Medulla oblongata (tissue), 1 donor: ENCODE results near the gene ANKRD33B.

ENCODE experiments used
- DNase-seq: peaks from one replicate; pipeline ENCODE4 v3.0.0-alpha.2; 2015; ENCODE audit errors: extremely low spot score

Gene ANKRD33B

DNA sequence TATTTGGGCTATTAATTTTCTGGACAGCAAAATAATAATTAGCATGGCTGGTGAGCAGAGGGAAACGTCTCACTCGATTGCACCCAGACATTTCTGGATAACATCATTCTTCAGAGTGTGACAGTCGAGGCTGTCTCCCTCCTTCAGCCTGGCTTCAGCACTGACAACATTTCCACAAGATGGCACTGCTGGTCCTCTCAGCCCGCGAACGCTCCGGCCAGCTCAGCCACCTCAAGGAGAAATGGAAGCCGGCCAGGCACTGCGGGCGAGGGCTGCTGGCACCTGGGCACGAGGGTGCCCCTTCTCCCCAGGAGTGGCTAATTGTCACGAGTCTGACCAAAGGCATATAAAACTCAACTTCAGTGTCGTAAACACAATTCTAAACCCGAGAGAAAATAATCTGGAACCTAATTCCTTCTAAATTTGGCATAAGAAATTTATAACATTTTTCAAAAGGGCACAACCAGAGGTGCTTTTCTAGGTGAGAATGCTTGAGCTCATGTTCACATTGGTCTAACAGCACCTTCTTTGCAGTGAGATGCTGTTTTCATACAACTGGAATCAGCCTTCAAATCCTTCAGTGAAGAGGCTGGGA lies 131.3 kb downstream of the ANKRD33B start:
- peak; percentile 84 for DNase-seq

DNA sequence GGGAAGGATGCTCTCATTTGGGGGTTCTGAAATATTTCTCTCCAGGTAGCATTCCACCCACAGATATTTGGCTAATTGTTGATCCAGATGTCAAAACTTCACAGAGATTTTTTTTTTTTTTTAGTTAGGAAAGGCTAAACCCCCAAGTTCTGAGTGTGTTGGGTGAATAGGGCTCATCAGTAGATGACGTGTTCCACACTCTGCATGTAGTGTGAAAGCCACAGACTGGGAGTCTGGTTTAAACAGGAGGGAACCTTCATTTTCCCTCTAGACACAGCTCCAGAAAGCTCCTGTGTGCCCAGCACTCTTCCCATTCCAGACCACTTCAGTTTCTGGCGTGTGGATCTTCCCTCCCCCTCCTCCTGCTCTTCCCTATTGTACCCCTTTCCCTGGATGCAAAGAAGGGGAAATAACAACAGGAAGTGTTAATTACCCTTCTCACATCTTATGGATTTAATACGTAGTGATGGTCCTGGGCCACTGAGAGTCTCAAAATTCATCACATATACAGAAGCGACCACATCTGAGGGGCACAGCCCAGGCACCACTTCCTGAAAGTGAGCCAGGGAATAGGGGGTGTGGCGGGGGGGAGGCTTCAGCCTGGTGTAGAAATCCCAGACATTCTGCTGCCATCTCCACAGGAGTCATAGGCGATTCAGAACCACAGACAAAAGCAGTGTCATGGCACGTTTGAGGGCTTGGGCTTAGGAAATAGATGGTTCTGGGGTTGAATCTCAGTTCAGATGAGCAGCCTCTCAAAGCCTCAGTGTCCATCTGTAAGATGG lies 132.1 kb downstream of the ANKRD33B start:
- DNase-seq = no peak

DNA sequence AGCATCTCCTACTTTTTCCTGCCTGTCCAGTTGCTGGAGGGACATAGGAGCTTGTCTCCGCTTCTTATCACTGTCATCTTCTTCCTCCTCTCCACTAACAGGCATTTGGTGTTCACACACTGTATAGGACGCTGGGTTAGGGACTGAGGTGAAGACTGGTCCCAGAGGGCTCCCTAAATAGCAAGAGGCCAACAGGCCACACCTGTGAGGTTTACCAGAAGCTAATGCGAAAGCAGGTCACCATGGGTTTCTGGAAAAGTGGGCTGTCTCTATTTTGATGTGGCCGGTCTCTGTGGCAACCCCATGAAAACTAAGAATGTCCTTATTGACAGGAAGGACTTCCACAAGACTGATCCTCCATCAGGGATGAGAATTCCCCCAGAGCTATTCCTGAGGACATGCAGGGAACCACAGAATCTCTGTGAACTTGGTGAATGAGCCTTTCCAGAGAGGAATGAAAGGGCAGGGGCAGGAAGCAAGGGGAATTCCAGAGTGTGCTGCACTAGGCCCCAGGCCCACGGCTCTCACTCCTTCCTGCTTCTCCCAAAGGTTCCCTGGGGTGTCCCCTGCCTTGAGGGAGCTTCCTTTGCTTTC lies 135.5 kb downstream of the ANKRD33B start:
- DNase-seq = no peak

DNA sequence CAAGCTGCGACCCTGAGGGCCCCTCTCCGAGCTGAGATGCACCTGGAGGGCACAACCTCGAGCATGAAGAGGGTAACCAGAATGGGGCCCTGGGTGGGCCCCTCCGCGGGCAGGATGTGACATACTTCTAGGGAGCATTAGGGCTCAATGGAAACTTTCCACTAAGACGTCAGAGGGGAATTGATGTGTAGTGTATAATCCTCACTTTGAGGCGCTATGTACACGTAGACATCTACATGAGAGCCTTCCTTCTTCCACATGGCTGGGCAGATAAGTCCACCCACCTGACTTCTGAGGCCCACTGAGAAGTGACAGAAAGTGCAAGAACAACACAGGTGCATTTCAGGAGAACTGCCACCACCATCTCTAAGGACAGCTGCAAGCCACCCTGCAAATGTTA lies 136.1 kb downstream of the ANKRD33B start:
- DNase-seq = no peak

DNA sequence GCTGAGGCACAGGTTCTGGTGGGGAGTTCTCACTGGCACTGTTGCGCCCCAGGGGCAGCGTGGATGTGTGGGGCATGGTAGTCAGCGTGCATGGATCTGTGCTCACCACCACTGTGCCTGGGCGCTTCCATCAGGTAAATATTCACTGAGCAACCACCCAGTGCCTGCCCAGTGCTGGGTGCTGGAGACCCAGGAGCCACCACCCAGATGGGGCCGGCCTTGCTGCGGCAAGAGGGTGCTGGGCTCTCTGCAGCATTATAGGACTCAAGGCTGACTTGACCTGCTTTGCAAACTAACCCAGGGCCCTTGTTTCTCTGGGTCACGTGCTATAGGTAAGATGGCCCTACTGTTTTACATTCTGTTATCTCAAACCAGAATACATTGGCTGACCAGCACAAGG lies 136.6 kb downstream of the ANKRD33B start:
- DNase-seq = no peak

DNA sequence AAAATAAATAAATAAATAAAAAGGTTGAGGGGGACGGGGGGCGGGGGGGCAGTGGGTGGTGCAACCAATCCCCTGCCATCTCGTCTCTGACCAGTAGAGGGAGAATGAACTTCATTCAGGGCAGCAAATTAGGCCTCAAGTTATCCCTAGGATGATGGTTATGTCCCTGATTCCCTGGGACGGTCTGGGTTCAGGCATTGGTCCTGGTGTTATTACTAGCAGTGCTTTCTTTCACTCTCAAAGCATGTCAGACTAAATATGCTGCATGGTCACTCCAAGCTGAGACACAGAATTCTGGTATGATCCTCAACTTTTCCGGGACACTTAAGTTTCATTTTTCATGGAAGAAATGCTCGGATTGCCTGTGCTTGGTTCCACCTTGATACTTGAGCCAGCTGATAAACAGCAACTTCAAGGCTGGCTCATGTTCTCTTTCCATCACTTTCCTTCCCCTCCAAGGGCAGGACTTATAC lies 137.7 kb downstream of the ANKRD33B start:
- peak; percentile 67 for DNase-seq

DNA sequence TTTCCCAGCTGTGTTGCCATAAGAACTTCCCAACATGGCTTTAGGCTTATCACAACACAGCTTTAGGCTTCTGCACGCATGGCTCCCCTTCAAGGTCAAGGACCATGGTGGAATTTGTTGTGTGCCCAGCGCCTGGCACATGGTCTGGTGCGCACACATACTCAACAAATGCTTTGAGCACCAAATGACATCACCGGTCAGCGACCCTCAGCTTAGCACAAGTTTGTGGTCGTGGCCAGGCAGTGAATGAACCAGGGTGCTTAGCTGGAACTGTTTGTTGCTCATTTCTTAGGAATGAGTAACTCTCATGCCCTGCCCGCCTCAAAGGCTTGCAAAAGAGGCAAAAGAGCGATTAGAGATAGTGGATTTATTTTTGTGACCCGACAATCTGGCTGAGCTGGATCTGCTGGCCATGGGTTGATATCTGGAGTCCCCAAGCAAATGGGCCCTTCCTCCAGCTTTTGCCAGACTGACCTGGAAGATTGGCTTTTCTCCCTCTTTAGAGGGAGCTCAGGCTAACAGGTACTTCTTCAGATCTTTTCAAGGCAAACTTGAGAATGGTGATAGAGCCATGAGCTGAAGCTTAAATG lies 138.3 kb downstream of the ANKRD33B start:
- DNase-seq = no peak

DNA sequence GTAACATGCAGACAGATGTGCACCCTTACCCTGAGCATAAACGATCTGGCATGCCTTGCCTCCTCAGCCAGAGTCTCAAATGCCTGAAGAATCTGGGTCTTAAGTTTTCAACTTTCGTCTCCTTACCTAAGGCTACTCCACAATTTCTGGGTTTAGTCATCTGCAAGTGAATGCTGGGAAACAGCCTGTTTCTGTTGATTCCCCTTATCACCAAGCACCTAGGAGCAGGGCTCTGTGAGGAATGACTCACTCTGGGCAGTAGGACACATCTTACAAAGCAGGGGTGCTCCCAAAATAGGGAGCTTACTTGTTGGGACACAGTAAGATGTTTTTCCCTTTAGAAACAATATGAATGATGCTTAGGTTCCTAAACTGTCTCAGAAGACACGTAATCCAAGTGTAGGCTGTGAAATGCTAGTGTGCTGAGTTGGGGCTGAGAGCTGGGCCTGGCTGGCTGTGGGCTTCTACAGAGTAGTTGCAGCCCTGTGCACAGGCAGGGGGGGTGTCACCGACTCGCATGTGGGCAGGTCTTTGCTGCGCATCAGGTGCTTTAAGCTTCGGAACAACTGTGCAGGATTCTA lies 139.1 kb downstream of the ANKRD33B start:
- DNase-seq = no peak

DNA sequence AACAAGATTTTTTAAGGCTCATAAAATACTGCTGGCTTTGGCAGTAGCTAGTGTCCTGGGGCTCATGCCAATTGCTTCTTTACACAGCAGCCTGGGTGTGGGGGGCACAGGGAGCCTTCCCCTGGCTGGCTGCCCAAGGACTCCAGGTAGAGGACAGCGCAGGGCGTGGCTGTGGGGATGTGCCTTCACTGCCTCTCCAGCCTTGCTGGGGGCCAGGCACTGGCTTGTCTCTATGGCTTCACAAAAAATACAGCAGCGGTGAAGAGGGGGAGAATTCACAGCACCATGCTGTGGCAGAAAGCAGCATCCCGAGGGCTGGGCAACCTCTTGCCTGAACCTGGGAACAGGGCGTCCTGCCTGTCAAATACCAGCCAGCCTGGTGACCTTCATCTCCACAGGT lies 139.8 kb downstream of the ANKRD33B start:
- DNase-seq = no peak

DNA sequence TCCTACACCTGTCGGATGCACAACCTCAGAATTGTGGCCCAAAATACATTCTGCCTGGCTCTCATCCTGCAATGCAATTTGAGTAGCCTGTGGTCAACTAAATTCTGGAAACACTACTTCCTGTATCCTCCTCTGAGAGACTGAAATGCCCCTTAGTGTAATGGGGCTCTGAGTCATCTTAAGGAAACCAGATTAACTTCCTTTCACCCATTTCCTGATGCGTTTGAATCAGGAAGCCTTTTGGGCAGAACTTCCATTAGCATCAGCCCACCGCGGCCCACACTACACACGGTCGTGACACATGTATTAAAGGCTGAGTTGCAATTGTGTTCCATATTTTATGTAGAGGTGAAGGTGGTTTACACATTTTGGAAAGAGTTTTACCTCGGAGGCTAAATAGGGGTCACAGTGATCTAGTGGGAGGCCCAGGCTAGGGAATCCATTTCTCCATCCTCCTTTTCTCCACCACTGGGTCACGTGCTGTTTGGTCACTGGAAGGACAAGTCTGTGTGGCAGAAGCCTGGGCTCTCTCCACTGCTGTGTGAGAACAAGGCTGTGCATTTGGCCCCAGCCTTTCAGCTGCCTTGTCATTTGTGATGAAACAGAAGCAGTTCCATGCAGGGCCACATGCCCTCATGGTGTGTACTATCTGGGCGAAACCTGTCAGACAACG lies 141.2 kb downstream of the ANKRD33B start:
- DNase-seq = no peak

DNA sequence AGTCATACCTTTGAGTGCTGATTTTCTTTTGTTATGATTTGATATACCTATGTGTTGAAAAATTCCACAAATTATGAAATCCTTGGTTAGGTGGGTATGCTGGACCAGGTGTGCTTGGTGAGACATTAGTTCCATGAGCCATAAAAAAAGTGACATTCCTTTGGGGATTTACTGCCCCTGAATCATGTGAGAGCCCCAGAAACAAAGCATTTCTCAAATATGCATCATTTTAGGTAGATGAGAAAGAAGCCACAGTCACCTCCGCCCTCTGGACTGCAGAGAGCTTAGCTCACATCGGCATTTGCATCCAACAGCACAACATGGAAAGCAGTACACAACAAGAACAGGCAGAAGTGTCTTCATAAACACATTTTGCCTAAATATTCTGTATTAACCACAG lies 141.9 kb downstream of the ANKRD33B start:
- DNase-seq = no peak

DNA sequence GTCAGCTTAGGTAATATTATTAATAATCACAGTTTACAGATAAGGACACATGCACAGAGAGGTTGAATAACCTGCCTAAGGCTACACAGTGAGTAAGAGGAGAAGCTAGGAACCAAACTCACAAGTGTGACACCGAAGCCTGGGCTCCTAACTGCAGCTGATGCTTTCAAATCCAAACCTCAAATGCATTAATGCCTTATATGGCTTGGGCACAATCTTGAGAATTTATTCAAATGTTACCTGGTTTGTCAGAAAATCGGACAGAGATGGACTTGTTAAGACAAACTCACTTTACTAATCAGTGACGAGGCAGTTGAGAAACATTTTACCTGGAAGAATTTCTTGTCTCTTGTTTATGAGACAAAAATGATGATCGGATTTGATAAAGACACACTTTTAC lies 142.5 kb downstream of the ANKRD33B start:
- DNase-seq = no peak
